Fibroblast of lung (primary cell): Measurements from ENCODE around the gene ZNF69. TPM values are rescaled to one million over a fixed set of nuclear protein-coding genes. Genes with fewer than 3 reads are reported as not detected.

Source experiments
- DNase-seq, 2 donors: peaks; one replicate each; pipeline versions ENCODE4 v3.0.0 to v3.0.0-alpha.2; 2010; ENCODE audit warnings: low read depth in 2 of 2
- H2AFZ ChIP-seq: 2 replicates; pipeline ENCODE4 v1.5.1; 2012; ENCODE audit warnings: low read length, control low read depth, inconsistent platforms
- H3K27ac ChIP-seq: 2 replicates; pipeline ENCODE4 v1.5.1; 2011; ENCODE audit warnings: low read length, control low read depth; ENCODE audit not compliant: insufficient read depth
- H3K27me3 ChIP-seq: 2 replicates; pipeline ENCODE4 v1.5.1; 2011; ENCODE audit warnings: mild to moderate bottlenecking, low read length; ENCODE audit not compliant: control insufficient read depth, insufficient read depth
- H3K36me3 ChIP-seq: 2 replicates; pipeline ENCODE4 v1.5.1; 2011; ENCODE audit warnings: low read length; ENCODE audit not compliant: control insufficient read depth, insufficient read depth
- H3K4me1 ChIP-seq: 2 replicates; pipeline ENCODE4 v1.5.1; 2011; ENCODE audit warnings: low read length; ENCODE audit not compliant: control insufficient read depth, insufficient read depth; ENCODE audit errors: extremely low read depth
- H3K4me2 ChIP-seq: 2 replicates; pipeline ENCODE4 v1.5.1; 2011; ENCODE audit warnings: low read length, control low read depth; ENCODE audit not compliant: insufficient read depth; ENCODE audit errors: extremely low read depth
- H3K4me3 ChIP-seq, 4 experiments: fragments of 200-600 bp in 1 of 4; sonication (generic) in 1 of 4; replicated peaks in 1 of 4; 2 replicates each; pipeline ENCODE4 v1.5.1; 2011 to 2016; ENCODE audit warnings: low read length in 4 of 4, low read depth in 3 of 4, mild to moderate bottlenecking in 3 of 4, control low read depth in 2 of 4, inconsistent platforms in 1 of 4, mixed read lengths in 1 of 4; ENCODE audit not compliant: insufficient read depth in 1 of 4; ENCODE audit errors: control extremely low read depth in 1 of 4
- H3K79me2 ChIP-seq: 2 replicates; pipeline ENCODE4 v1.5.1; 2012; ENCODE audit warnings: mild to moderate bottlenecking, low read length, inconsistent platforms; ENCODE audit not compliant: control insufficient read depth, insufficient read depth
- H3K9ac ChIP-seq: 2 replicates; pipeline ENCODE4 v1.5.1; 2011; ENCODE audit warnings: mild to moderate bottlenecking, low read length, control low read depth; ENCODE audit not compliant: insufficient read depth
- H3K9me3 ChIP-seq: 2 replicates; pipeline ENCODE4 v1.5.1; 2012; ENCODE audit warnings: low read depth, low read length; ENCODE audit not compliant: control insufficient read depth, insufficient read depth
- H4K20me1 ChIP-seq: 2 replicates; pipeline ENCODE4 v1.5.1; 2011; ENCODE audit warnings: low read length; ENCODE audit not compliant: control insufficient read depth, insufficient read depth; ENCODE audit errors: extremely low read depth
- EZH2 ChIP-seq: IDR thresholded peaks from 2 replicates; pipeline ENCODE4 v1.5.1; 2012; ENCODE audit warnings: low read length, control low read depth, mild to moderate bottlenecking; ENCODE audit errors: missing control alignments
- polyA plus RNA-seq, 2 donors: library from polyadenylated mRNA; depleted of rRNA in 1 of 2; stranded (reverse) in 1 of 2; unstranded in 1 of 2; fragments of >200 nt; gene quantifications; 2 replicates each; pipeline ENCODE4 v1.2.1, GENCODE V29; 2011 to 2012; ENCODE audit warnings: missing spikeins in 1 of 2
- total RNA-seq: library from RNA; depleted of rRNA; stranded (reverse); fragments of >200 nt; gene quantifications from 2 replicates; pipeline ENCODE4 v1.2.1, GENCODE V29; 2014
- TF ChIP-seq, protein P1 (sequence below), 2 donors: IDR thresholded peaks in 1 of 2; conservative IDR thresholded peaks in 1 of 2; 1 replicate in 1 of 2; 2 replicates in 1 of 2; pipeline ENCODE4 v1.5.1; 2011 to 2012; ENCODE audit warnings: low read length in 2 of 2, control low read depth in 1 of 2, inconsistent platforms in 1 of 2, low read depth in 1 of 2, mild to moderate bottlenecking in 1 of 2

The ZNF69 gene
- total and polyA plus RNA-seq, 2 donors (not counting 1 experiment from before 2014, with no cell fraction given), result 1.7 to 7.1 TPM

- peaks cover 3% of the 10 kb centered on the region for H3K9me3 ChIP-seq
Measured at GRCh38 chr19:11868188-11868587, 19.4 kb upstream of the ZNF69 start.

DNA sequence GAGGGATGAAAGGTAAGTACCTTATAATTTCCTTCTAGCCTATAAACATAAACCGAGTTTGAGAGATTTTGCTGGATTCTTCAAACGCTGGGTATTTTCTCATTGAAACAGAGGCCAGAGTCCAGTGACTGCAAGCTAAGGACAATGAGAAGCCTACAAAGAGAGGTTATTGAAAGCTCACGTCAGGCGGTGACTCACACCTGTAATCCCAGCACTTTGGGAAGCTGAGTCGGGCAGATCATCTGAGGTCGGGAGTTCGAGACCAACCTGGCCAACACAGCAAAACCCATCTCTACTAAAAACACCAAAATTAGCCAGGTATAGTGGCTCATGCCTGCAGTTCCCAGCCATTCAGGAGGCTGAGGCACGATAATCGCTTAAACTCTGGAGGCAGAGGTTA lies 15.0 kb upstream of the ZNF69 start:
- H2AFZ ChIP-seq, result no peak overlapping the region
- no peaks in the 10 kb centered on the region for H3K36me3 ChIP-seq
- H3K4me1 ChIP-seq, result no peaks in the 10 kb centered on the region
- DNase-seq, result no peak
- peaks cover 3% of the 10 kb centered on the region for H3K9me3 ChIP-seq
- H3K27ac ChIP-seq, result no peak overlapping the region
- TF ChIP-seq, protein P1, sequence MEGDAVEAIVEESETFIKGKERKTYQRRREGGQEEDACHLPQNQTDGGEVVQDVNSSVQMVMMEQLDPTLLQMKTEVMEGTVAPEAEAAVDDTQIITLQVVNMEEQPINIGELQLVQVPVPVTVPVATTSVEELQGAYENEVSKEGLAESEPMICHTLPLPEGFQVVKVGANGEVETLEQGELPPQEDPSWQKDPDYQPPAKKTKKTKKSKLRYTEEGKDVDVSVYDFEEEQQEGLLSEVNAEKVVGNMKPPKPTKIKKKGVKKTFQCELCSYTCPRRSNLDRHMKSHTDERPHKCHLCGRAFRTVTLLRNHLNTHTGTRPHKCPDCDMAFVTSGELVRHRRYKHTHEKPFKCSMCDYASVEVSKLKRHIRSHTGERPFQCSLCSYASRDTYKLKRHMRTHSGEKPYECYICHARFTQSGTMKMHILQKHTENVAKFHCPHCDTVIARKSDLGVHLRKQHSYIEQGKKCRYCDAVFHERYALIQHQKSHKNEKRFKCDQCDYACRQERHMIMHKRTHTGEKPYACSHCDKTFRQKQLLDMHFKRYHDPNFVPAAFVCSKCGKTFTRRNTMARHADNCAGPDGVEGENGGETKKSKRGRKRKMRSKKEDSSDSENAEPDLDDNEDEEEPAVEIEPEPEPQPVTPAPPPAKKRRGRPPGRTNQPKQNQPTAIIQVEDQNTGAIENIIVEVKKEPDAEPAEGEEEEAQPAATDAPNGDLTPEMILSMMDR (conservative IDR thresholded peaks at IDR 0.05 in 1 of 2, IDR thresholded peaks at IDR 0.05 in 1 of 2; ENCODE audit: low read depth in 1 of 2, low read length in 2 of 2), result no peak
- H3K27me3 ChIP-seq, result no peaks in the 10 kb centered on the region
- no peak overlapping the region for H3K4me2 ChIP-seq
- no peak overlapping the region for H3K9ac ChIP-seq
- no peak overlapping the region for H3K4me3 ChIP-seq
- H3K79me2 ChIP-seq, result no peaks in the 10 kb centered on the region
- H4K20me1 ChIP-seq, result no peaks in the 10 kb centered on the region

More at GRCh38 chr19:11868188-11868587, 19.4 kb upstream of the ZNF69 start:
- TF ChIP-seq EZH2, result no peak
- TF ChIP-seq, protein P1 (conservative IDR thresholded peaks at IDR 0.05 in 1 of 2, IDR thresholded peaks at IDR 0.05 in 1 of 2; ENCODE audit: low read depth in 1 of 2, low read length in 2 of 2), result no peak
- Histone ChIP-seq H3K27me3 (no peaks in the 10 kb centered on the region), H3K4me3 (no peak overlapping the region), H3K27ac (no peak overlapping the region), H3K4me2 (no peak overlapping the region), H3K36me3 (no peaks in the 10 kb centered on the region), H3K4me1 (no peaks in the 10 kb centered on the region), H3K79me2 (no peaks in the 10 kb centered on the region), H4K20me1 (no peaks in the 10 kb centered on the region), H3K9ac (no peak overlapping the region), H2AFZ (no peak overlapping the region)
- peak in 1 of 2 donors; percentile 4 for DNase-seq

- H4K20me1 ChIP-seq, result no peaks in the 10 kb centered on the region
- no peak overlapping the region for H3K9ac ChIP-seq
- TF ChIP-seq, protein P1 (conservative IDR thresholded peaks at IDR 0.05 in 1 of 2, IDR thresholded peaks at IDR 0.05 in 1 of 2; ENCODE audit: low read depth in 1 of 2, low read length in 2 of 2), result no peak
- TF ChIP-seq EZH2, result no peak
- H3K9me3 ChIP-seq, result no peaks in the 10 kb centered on the region
- no peak for DNase-seq
- no peaks in the 10 kb centered on the region for H3K4me1 ChIP-seq
- no peak overlapping the region for H3K4me2 ChIP-seq
- H3K36me3 ChIP-seq, result no peaks in the 10 kb centered on the region
- no peak overlapping the region for H3K27ac ChIP-seq
- H2AFZ ChIP-seq, result no peak overlapping the region
- no peaks in the 10 kb centered on the region for H3K27me3 ChIP-seq
- H3K4me3 ChIP-seq, result no peak overlapping the region
- H3K79me2 ChIP-seq, result no peaks in the 10 kb centered on the region
Measured at GRCh38 chr19:11873762-11874161, 13.8 kb upstream of the ZNF69 start.
